SH-SY5Y (cell line): ENCODE data around the gene IQCK.

ENCODE experiments used
- GATA2 ChIP-seq: IDR thresholded peaks from 2 replicates; pipeline ENCODE4 v1.6.1; 2011; ENCODE audit warnings: mild to moderate bottlenecking, low read depth, low read length
- GATA3 ChIP-seq: IDR thresholded peaks from 2 replicates; pipeline ENCODE4 v1.6.1; 2011; ENCODE audit warnings: low read depth, mild to moderate bottlenecking, low read length, moderate library complexity

The IQCK gene

GRCh38 chr16:19717741-19718623, at the start of gene IQCK, which contains the start of gene KNOP1:
TSS of gene IQCK (plus strand) at chr16:19718271. CDS start at chr16:19718307, 36 bp downstream.
TSS of gene KNOP1 (minus strand) at chr16:19718227. CDS start at chr16:19715035, 3,192 bp downstream.
- TF ChIP-seq GATA2, result no peak
- no peak for TF ChIP-seq GATA3

GRCh38 chr16:19672378-19672777, 45.7 kb upstream of the IQCK start:
- TF ChIP-seq GATA2 (no peak), GATA3 (no peak)

GRCh38 chr16:19674485-19674884, 43.6 kb upstream of the IQCK start:
- TF ChIP-seq GATA3, result no peak
- no peak for TF ChIP-seq GATA2

- TF ChIP-seq GATA3 (no peak), GATA2 (no peak)
These were observed 40.7 kb upstream of the IQCK start for GRCh38 chr16:19677402-19677801.

DNA sequence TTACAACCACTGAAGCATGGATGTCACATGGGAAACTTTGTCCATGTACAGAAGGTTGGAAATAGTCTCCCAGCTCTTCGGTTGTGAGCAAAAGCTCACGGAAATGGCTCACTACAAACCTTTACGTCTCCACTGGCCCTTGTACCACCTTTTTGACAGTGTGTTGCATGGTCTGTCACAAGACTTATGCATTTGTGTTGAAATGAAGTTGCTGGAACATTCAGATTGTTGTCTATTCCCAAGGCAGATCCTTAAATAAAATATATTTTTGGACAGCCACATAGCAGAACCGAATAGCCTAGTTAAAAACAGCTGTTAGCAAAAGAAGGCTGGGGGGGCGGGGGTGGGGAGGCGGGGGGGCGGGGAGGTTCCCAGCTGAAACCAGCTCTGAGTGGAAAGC, 39.3 kb upstream of the IQCK start:
- TF ChIP-seq GATA3, result no peak
- no peak for TF ChIP-seq GATA2

DNA sequence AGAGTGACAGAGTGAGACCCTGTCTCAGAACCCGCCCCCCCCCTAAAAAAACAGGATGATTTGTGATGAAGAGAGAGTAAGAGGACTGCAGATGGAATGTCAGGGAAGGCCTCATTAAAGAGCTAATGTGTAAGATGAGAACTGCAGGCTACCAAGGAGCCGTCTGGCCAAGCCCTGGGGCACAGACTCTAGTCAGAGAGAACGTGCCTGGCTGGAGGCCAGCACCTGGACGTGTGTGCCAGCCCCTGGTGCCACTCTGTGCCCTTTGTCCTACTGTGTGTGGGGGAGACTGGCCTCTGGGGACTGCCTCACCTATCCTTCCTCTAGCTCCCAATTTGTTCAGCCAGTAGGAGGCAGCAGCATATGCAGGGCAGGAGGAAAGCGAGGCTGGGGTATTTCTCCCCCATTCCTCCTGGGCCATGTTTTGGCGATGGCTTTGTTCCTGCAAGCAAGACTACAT, 37.2 kb upstream of the IQCK start:
- no peak for TF ChIP-seq GATA2
- TF ChIP-seq GATA3, result no peak

GRCh38 chr16:19681637-19682036, 36.4 kb upstream of the IQCK start:
- no peak for TF ChIP-seq GATA3
- TF ChIP-seq GATA2, result no peak

DNA sequence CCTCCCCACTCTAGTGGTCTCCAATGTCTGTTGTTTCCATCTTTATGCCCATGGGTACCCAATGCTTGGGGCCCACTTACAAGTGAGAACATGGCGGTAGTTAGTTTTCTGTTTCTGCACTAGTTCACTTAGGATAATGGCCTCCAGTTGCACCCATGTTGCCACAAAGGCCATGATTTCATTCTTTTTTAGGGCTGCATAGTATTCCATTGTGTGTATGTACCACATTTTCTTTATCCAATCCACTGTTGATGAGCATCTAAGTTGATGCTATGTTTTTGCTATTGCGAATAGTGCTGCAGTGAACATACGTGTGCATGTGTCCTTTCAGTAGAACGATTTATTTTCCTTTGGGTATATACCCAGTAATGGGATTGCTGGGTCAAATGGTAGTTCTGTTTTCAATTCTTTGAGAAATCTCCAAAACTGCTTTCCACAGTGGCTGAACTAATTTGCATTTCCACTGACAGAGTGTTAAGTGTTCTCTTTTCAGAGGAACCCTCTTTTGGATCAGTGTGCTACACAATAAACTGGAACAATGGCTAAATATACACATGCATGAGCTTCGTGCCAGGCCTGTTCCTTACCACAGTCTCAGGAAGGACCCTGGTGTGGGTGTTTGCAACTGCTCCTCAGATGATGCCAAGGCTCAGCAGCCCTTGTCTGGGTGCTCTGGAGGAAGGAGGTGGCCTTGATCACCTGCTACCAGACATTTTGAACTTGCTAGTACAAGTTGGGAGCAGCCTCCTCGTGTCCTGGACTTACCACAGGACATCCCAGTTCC, 34.4 kb upstream of the IQCK start:
- TF ChIP-seq GATA3, result no peak
- TF ChIP-seq GATA2, result no peak

- TF ChIP-seq GATA3, result no peak
- TF ChIP-seq GATA2, result no peak
These were observed 32.9 kb upstream of the IQCK start for GRCh38 chr16:19685176-19685575.

DNA sequence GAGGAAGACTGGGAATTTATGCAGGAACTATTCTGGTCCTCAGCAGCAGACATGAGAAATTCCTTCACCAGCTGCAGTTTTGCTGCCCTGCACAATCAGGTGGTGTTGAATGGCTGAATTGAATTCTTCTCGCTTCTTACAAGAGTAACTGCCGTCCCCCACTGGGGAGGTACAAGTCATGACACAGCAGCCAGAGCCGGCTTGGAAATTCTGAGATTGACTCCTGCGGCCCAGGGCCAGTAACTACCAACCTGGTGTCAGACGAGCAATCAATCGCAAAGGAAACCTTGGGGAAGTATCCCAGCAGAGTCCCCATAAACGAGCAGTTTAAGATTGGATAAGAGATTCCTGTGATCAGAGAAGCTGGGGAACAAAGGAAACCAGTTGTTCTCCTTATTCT, 30.8 kb upstream of the IQCK start:
- TF ChIP-seq GATA3 (no peak), GATA2 (no peak)

DNA sequence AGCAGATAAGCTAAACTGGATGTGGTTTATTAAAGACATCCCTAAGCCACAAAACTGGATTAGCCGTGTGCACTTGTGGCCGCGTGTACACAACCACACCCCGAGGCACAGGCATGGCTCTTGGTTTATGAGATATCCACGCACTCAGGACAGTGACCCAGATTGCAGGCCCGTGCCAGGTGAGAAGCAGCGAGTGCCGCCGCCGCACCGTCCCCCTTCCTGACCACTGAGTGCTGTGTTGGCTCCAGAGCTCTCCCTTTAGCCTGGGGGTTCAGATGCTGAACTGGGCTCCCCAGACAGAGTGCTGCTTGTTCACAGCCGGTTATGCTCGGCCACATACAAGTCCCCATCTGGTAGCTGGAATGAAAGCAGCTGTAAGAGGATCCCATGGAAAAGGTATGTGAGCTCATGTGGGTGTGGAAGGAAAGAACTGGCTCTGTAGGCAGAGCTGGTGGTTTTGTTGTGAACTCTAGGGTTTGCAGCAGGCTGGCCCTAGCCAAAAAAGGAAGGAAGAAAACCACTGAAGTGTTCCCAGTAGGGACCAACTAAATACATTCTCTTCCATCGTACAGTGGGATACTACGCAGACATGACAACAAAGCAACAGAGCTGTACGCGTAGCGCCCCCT, 29.6 kb upstream of the IQCK start:
- TF ChIP-seq GATA3, result no peak
- no peak for TF ChIP-seq GATA2

DNA sequence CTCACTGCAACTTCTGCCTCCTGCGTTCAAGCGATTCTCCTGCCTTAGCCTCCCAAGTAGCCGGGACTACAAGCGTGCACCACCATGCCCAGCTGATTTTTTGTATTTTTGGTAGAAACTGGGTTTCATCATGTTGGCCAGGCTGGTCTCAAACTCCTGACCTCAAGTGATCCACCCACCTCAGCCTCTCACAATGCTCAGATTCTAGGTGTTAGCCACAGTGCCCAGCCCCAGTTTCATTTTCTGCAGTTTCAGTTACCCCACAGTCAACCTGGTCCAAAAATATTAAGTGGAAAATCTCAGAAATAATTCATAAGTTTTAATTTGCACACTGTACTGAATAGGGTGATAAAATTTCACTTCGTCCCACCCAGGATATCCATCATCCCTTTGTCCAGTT, 28.7 kb upstream of the IQCK start:
- TF ChIP-seq GATA3 (no peak), GATA2 (no peak)

GRCh38 chr16:19690196-19690595, 27.9 kb upstream of the IQCK start:
- TF ChIP-seq GATA3 (no peak), GATA2 (no peak)

DNA sequence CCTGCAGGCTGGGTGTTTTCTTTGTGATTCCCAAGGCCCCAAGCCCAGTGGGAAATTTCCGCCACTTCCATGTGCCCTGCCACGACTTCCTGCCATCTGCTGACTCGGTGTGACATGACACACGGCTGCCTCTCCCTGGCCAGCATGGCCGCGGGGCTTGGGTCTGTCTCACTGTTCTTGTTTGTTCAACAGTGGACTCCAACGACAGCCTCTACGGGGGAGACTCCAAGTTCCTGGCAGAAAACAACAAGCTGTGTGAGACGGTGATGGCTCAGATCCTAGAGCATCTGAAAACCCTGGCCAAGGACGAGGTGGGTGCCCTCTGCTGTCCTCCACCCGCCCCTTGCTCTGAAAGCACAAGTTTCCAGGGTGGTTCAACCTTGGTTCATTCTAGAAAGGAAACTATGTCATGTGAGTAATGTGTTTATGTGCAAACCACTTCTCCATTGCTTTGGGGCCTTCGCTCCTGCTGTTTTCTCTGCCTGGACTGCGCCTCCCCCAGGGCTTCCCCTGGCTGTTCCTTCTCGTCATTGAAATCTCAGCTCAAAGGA, 26.8 kb upstream of the IQCK start:
- TF ChIP-seq GATA2 (no peak), GATA3 (no peak)
